NB4 (cell line): ENCODE data around the gene CPEB3.

Source experiments
- DNase-seq: peaks from one replicate; pipeline ENCODE4 v3.0.0; 2010; ENCODE audit warnings: low read depth
- H3K4me3 ChIP-seq: one replicate; pipeline ENCODE4 v1.5.1; 2011; ENCODE audit warnings: mild to moderate bottlenecking, low read depth, low read length, moderate library complexity
- MYC ChIP-seq: IDR thresholded peaks from 2 replicates; pipeline ENCODE4 v1.6.1; 2011; ENCODE audit warnings: low read depth, low read length
- POLR2A ChIP-seq: IDR thresholded peaks from 2 replicates; pipeline ENCODE4 v1.6.1; 2011; ENCODE audit warnings: mild to moderate bottlenecking; ENCODE audit not compliant: insufficient read length; ENCODE audit errors: extremely low read depth
- TF ChIP-seq, protein P1 (sequence below): IDR thresholded peaks from 2 replicates; pipeline ENCODE4 v1.6.1; 2011; ENCODE audit warnings: low read depth, low read length
- TF ChIP-seq, protein P2 (sequence below): IDR thresholded peaks from one replicate; pipeline ENCODE4 v1.5.1; 2012; ENCODE audit warnings: low read depth, low read length

Gene CPEB3

DNA sequence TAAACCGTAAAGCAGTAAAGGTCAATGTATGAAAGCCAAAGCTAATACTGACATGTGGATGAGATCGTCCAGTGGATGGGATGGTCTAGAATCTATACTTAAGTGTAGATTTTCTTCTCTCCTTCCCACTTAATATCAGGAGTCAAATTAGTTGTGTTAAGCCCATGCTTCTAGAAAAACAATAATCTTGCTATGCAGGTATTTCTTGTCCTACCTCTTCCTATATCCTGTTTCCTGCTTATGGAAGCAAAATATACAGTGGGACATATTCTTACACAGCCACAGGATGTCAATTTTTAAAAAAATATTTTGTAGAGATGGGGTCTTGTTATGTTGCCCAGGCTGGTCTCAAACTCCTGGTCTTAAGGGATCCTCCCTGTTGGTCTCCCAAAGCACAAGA lies 27.5 kb downstream of the CPEB3 start:
- no peak for DNase-seq
- TF ChIP-seq, protein P1, sequence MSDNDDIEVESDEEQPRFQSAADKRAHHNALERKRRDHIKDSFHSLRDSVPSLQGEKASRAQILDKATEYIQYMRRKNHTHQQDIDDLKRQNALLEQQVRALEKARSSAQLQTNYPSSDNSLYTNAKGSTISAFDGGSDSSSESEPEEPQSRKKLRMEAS = no peak
- TF ChIP-seq MYC = no peak
- no peak overlapping the region for H3K4me3 ChIP-seq

DNA sequence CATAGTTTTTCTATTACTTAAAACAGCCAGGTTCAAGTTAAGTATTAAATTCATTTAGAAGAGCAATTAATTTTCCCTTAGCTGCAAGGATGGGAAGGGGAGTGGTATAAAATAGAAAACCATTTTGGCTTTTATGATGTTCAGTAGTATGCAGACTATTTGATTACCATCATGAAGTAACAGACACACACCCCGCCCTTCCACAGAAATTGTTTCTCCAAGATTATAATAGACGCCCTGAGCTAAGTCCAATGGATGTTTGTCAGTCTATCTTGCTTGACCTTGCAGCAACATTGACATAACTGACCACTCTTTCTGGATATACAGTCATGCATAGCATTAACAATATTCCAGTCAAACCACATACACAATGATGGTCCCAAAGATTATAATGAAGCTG lies 42.3 kb downstream of the CPEB3 start:
- no peak overlapping the region for H3K4me3 ChIP-seq
- TF ChIP-seq, protein P2, sequence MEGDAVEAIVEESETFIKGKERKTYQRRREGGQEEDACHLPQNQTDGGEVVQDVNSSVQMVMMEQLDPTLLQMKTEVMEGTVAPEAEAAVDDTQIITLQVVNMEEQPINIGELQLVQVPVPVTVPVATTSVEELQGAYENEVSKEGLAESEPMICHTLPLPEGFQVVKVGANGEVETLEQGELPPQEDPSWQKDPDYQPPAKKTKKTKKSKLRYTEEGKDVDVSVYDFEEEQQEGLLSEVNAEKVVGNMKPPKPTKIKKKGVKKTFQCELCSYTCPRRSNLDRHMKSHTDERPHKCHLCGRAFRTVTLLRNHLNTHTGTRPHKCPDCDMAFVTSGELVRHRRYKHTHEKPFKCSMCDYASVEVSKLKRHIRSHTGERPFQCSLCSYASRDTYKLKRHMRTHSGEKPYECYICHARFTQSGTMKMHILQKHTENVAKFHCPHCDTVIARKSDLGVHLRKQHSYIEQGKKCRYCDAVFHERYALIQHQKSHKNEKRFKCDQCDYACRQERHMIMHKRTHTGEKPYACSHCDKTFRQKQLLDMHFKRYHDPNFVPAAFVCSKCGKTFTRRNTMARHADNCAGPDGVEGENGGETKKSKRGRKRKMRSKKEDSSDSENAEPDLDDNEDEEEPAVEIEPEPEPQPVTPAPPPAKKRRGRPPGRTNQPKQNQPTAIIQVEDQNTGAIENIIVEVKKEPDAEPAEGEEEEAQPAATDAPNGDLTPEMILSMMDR = no peak
- TF ChIP-seq MYC (no peak), POLR2A (no peak)
- no peak for DNase-seq

DNA sequence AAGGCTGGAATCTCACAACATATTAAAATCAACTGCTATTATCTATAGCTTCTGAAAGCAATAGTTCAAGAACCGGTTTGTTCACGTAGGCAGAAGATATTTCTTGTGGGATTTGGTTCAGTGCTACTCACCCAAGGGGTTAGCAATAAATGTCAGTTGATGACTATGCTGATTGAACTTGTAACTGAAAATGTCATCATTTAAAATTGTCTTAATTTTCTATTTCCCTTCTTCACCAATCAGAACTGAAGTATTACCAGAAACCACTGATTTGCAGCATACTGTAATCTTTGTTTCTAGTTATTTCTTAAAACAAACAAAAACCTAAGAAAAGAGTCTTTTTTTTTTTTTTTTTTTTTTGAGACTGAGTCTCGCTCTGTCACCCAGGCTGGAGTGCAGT lies 46.1 kb downstream of the CPEB3 start:
- TF ChIP-seq MYC (no peak), POLR2A (no peak)
- TF ChIP-seq, protein P2 = no peak
- TF ChIP-seq, protein P1 = no peak
- no peak overlapping the region for H3K4me3 ChIP-seq
- no peak for DNase-seq

DNA sequence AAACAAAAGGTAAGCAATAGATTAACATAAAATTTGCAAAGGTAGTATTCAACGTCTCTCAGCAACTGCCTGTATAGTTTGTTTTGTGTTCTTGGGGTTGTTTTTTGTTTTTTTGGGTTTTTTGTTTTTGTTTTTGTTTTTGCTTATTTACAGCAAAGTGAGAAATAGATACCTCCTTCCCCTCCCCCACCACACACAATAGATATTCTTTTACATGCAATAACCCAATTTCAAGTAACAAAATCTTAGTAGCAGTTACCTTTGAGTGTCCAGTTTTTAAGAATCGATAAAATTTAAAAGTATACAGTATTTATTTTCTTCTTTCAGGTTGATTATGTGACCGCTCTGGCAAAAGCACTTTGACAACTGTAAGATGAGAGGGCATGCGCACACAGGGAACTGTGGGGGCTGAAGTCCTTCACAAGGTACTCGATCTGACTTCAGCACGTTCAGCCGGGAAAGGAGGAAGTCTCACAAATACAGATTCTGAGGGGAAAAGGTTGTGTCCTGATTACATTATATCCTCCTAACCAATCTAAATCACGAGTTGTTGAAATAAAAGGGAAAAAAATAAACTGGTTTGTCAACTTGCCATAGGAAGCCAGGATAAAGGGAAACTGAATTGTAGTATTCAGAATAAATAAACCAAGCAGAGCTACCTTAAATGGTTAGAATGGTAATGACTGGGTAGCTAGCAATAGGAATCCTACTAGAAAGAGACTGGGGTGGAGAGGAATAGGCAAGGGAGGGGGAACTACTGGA lies 47.8 kb downstream of the CPEB3 start:
- peak overlapping the region; percentile 45 for H3K4me3 ChIP-seq
- TF ChIP-seq, protein P1 = peak; percentile 73
- TF ChIP-seq, protein P2 = no peak
- no peak for TF ChIP-seq POLR2A
- TF ChIP-seq MYC = peak; percentile 65
- DNase-seq = peak; percentile 86

DNA sequence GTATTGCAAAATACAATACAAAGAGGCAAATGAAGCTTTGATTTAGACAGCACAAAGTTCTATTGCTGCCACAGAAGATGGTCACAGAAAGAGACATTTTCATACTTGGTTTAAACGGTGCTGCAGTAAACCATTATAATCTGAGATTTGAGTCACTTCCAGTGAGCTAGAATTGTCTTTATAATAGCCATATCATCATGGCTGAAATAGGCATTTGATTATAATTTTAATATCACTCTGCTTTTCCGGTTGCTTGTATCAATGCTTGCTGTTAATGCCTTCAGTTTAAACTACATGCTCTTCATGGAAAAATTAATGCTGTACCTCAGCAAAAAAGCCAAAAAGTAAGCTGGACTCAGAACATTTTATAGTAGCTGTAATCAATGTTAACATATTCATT lies 48.5 kb downstream of the CPEB3 start:
- H3K4me3 ChIP-seq = no peak overlapping the region
- no peak for DNase-seq
- no peak for TF ChIP-seq MYC
- TF ChIP-seq, protein P2 = no peak
- TF ChIP-seq POLR2A = no peak
- TF ChIP-seq, protein P1 = no peak

DNA sequence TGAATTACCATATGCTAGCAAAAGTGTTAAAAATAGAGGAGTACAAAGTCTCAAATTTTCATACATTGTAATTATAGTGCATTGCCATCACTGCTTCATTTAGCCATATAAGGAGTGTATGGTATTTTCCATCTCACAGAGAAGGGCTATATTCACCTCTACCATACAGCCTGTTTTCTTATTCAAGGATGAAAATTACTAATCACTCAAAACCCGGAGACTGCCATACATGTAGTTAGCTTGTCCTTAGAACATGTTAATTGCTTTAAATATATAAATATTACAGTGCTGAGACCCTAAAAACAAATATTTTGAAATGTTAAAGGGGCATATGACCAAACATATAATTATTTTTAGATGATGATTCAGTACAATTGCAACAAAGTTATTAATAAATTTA lies 49.4 kb downstream of the CPEB3 start:
- TF ChIP-seq POLR2A (no peak), MYC (no peak)
- TF ChIP-seq, protein P1 = no peak

More for the DNA sequence above, 49.4 kb downstream of the CPEB3 start:
- peak overlapping the region; percentile 84 for H3K4me3 ChIP-seq
- DNase-seq = no peak
